HG03139 (cell line): ENCODE measurements around the gene COQ5.
"Not testable (repeated sequence)": the region's sequence is repeated elsewhere in the genome, so short reads cannot be mapped to it uniquely, and the experiment has no call there.

Source experiments
- ATAC-seq: cut with Tn5 transposase; IDR thresholded peaks from one replicate; pipeline ENCODE4 v1.9.1; 2021; ENCODE audit not compliant: unreplicated experiment

COQ5 gene

GRCh38 chr12:120529641-120530417 is 871 bp upstream of the COQ5 start:
- ATAC-seq = no peak

GRCh38 chr12:120522568-120522967 is 6.4 kb downstream of the COQ5 start:
- no peak for ATAC-seq

GRCh38 chr12:120519324-120519723 is 9.6 kb downstream of the COQ5 start:
- ATAC-seq = not testable (repeated sequence)

GRCh38 chr12:120515496-120515895 is 13.5 kb downstream of the COQ5 start:
- no peak for ATAC-seq

- no peak for ATAC-seq
Measured at GRCh38 chr12:120514002-120514401, 15.0 kb downstream of the COQ5 start.

GRCh38 chr12:120508537-120508936 is 20.4 kb downstream of the COQ5 start:
- no peak for ATAC-seq

GRCh38 chr12:120504587-120504986 is 24.4 kb downstream of the COQ5 start:
- no peak for ATAC-seq

- no peak for ATAC-seq
Measured at GRCh38 chr12:120500581-120500980, 28.4 kb downstream of the COQ5 start.

GRCh38 chr12:120498870-120499515 is 30.0 kb downstream of the COQ5 start:
- ATAC-seq = no peak

GRCh38 chr12:120497524-120498150 is 31.3 kb downstream of the COQ5 start:
- ATAC-seq = no peak

GRCh38 chr12:120496413-120497340 is 32.3 kb downstream of the COQ5 start:
- ATAC-seq = no peak

GRCh38 chr12:120495731-120496412 is 33.1 kb downstream of the COQ5 start, which contains the start of gene DYNLL1:
TSS of gene DYNLL1 (plus strand) at chr12:120496113. CDS start at chr12:120496422, 309 bp downstream.
- peak; percentile 92 for ATAC-seq

- ATAC-seq = no peak
Measured at GRCh38 chr12:120495186-120495730, 33.7 kb downstream of the COQ5 start.

- ATAC-seq = no peak
Measured at GRCh38 chr12:120490833-120491512, 38.0 kb downstream of the COQ5 start.

- ATAC-seq = no peak
Measured at GRCh38 chr12:120490325-120490724, 38.6 kb downstream of the COQ5 start.

- no peak for ATAC-seq
Measured at GRCh38 chr12:120489018-120489417, 39.9 kb downstream of the COQ5 start.

GRCh38 chr12:120488057-120488640 is 40.8 kb downstream of the COQ5 start:
- no peak for ATAC-seq

GRCh38 chr12:120487552-120487951 is 41.4 kb downstream of the COQ5 start:
- ATAC-seq = not testable (repeated sequence)
